CD4-positive, alpha-beta T cell treated with Interleukin-4 for 4 hours (primary cell): ENCODE data around the gene PCDHGB7.
"Not testable (repeated sequence)": the region's sequence is repeated elsewhere in the genome, so short reads cannot be mapped to it uniquely, and the experiment has no call there.

Source experiments
- DNase-seq: peaks from one replicate; pipeline ENCODE4 v3.0.0-alpha.2; 2020

The PCDHGB7 gene

GRCh38 chr5:141397756-141398551, 19.5 kb upstream of the PCDHGB7 start, which contains the start of gene PCDHGB5:
Gene PCDHGB5, plus strand, starts transcription at chr5:141397947. Its CDS starts 181 bp downstream, at chr5:141398128.
- peak; percentile 24 for DNase-seq

DNA sequence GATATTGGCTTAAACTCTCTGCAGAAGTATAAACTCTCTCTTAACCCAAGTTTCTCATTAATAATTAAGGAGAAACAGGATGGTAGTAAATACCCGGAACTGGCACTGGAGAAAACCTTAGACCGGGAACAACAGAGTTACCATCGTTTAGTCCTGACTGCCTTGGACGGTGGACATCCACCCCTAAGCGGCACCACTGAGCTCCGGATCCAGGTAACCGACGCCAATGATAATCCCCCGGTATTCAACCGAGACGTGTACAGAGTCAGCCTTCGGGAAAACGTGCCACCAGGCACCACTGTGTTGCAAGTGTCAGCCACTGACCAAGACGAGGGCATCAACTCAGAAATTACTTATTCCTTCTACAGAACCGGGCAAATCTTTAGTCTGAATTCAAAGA, 18.9 kb upstream of the PCDHGB7 start:
- DNase-seq, result no peak

GRCh38 chr5:141399555-141400258, 17.8 kb upstream of the PCDHGB7 start:
- DNase-seq, result no peak

GRCh38 chr5:141402553-141403243, 14.8 kb upstream of the PCDHGB7 start, which contains the start of gene PCDHGA9:
Gene PCDHGA9, plus strand, starts transcription at chr5:141402778. Its CDS starts 175 bp downstream, at chr5:141402953.
- no peak for DNase-seq

DNA sequence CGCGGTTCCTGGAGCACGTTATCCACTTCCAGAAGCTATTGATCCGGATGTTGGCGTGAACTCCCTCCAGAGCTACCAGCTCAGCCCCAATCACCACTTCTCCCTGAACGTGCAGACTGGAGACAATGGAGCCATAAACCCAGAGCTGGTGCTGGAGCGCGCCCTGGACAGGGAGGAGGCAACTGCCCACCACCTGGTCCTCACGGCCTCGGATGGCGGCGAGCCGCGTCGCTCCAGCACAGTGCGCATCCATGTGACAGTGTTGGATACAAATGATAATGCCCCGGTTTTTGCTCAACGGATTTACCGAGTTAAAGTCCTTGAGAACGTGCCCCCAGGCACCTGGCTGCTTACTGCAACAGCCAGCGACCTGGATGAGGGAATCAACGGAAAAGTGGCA, 14.1 kb upstream of the PCDHGB7 start:
- no peak for DNase-seq

DNA sequence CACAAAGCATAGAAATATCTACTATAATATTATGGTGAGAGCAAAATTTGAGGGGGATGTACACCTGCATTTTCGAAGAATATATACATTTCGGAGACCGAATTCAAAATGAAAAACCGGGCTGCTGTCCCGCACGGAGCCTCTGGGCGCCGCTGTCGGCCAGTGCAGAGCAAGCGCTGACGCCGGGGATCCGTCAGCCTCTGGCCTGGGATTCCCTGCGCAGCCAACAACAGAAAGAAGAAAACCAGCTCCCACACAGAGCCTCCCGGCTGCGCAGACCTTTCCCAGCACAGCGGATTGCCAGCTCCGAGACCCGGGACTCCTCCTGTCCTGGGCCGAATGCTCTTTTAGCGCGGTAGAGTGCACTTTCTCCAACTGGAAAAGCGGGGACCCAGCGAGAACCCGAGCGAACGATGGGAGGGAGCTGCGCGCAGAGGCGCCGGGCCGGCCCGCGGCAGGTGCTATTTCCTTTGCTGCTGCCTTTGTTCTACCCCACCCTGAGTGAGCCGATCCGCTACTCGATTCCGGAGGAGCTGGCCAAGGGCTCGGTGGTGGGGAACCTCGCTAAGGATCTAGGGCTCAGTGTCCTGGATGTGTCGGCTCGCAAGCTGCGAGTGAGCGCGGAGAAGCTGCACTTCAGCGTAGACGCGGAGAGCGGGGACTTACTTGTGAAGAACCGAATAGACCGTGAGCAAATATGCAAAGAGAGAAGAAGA, 9.5 kb upstream of the PCDHGB7 start, which contains the start of gene PCDHGB6:
PCDHGB6 (plus strand) TSS at position 232 of the 716 bp plus-strand sequence; CDS start at position 414, 182 bp downstream.
- peak; percentile 29 for DNase-seq

- DNase-seq, result no peak
These were observed 7.7 kb upstream of the PCDHGB7 start for GRCh38 chr5:141409598-141410306.

DNA sequence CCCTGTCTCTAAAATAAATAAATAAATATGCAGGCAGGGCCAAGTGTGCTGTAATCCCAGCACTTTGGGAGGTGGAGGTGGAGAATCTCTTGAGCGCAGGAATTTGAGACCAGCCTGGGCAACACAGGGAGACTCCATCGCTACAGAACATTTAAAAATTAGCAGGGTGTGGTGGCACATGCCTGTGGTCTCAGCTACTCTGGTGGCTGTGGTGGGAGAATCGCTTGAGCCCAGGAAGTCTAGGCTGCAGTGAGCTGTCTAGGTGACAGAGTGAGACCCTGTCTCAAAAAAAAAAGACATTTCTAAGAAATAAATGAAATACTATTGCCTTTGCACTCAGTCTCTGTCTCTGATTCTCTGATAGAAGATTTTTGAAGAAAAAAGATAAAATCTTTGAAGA, 5.9 kb upstream of the PCDHGB7 start:
- no peak for DNase-seq

DNA sequence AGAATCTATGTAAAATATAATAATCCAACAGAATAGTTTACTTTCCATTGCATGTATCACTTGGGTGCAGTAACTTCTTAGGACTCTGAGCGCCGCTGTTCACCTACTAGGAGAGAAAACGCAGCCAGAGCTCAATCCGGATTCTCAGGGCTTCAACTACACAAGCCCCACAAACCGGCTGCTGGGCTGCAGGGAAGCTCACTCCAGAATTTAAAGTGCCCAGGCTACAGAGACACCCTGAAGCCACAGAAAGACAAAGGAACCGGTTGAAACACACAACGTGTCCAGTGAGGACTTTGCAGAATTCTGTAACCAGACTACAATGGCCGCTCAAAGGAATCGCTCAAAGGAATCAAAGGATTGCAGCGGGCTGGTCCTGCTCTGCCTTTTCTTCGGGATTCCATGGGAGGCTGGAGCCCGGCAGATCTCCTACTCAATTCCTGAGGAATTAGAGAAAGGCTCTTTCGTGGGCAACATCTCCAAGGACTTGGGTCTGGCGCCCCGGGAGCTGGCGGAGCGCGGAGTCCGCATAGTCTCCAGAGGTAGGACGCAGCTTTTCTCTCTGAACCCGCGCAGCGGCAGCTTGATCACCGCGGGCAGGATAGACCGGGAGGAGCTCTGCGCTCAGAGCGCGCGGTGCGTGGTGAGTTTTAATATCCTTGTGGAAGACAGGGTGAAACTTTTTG, 4.5 kb upstream of the PCDHGB7 start, which contains the start of gene PCDHGA10:
PCDHGA10 (plus strand) TSS at position 134 of the 686 bp plus-strand sequence; CDS start at position 323, 189 bp downstream.
- DNase-seq, result peak; percentile 58

GRCh38 chr5:141413540-141414069, 3.9 kb upstream of the PCDHGB7 start:
- no peak for DNase-seq

- not testable (repeated sequence) for DNase-seq
These were observed 2.8 kb upstream of the PCDHGB7 start for GRCh38 chr5:141414548-141415274.

GRCh38 chr5:141415275-141415618, 2.2 kb upstream of the PCDHGB7 start:
- DNase-seq, result not testable (repeated sequence)

GRCh38 chr5:141419074-141419880, 1.8 kb downstream of the PCDHGB7 start:
- DNase-seq, result no peak

DNA sequence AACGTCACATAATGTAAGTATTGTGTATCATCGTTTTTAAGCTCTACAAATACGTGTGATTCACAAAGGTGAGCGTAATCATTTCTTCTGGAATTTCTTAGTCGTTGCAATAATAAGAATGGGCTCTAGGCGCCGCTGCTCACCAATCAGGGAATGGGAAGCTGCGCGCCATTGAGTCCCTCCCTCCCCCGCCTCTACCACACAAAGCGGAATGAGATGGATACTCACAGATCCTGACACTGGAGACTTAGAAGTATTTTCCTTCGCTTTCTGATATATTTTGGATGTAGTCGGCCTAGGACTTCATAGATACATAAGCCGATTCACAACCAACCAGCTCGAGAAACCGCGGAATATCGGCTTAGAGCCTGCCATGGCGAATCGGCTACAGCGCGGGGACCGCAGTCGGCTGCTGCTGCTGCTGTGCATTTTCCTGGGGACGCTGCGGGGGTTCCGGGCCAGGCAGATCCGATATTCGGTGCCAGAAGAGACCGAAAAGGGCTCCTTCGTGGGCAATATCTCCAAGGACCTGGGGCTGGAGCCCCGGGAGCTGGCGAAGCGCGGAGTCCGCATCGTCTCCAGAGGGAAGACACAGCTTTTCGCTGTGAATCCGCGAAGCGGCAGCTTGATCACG, 3.5 kb downstream of the PCDHGB7 start, which contains the start of gene PCDHGA11:
PCDHGA11 (plus strand) TSS at position 197 of the 634 bp plus-strand sequence; CDS start at position 374, 177 bp downstream.
- peak; percentile 44 for DNase-seq

- DNase-seq, result no peak
These were observed 4.0 kb downstream of the PCDHGB7 start for GRCh38 chr5:141421489-141421855.

DNA sequence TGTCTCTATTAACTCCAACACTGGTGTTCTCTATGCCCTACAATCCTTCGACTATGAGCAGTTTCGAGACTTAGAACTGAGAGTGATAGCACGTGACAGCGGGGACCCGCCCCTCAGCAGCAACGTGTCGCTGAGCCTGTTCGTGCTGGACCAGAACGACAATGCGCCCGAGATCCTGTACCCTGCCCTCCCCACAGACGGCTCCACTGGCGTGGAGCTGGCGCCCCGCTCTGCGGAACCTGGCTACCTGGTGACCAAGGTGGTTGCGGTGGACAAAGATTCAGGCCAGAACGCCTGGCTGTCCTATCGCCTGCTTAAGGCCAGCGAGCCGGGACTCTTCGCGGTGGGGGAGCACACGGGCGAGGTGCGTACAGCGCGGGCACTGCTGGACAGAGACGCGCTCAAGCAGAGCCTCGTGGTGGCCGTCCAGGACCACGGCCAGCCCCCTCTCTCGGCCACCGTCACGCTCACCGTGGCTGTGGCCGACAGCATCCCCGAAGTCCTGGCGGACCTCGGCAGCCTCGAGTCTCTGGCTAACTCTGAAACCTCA, 5.3 kb downstream of the PCDHGB7 start:
- no peak for DNase-seq

DNA sequence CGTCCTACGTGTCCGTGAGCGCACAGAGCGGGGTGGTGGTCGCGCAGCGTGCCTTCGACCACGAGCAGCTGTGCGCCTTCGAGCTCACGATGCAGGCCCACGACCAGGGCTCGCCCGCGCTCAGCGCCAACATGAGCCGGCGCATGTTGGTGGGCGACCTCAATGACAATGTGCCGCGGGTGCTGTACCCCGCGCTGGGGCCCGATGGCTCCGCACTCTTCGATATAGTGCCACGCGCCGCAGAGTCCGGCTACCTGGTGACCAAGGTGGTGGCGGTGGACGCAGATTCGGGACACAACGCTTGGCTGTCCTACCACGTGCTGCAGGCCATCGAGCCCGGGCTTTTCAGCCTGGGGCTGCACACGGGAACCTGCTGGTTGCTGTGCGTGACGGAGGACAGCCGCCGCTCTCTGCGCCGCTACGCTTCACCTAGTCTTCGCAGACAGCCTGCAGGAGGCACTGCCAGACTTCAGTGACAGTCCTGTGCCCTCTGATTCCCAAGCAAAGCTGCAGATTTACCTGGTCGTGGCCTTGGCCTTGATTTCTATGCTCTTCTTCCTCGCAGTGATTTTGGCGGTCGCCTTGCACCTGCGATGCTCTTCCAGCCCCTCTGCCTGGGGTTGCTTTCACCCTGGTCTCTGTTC, 10.4 kb downstream of the PCDHGB7 start:
- no peak for DNase-seq
